ENCODE data around the gene OXTR.
A peak's percentile ranks its signal among the peaks of the same experiment; 100 is the strongest.

Gene OXTR

GRCh38 chr3:8733332-8734094, 35.9 kb downstream of the OXTR start, which contains the start of gene CAV3:
Gene CAV3, plus strand, starts transcription at chr3:8733802. Its CDS starts 75 bp downstream, at chr3:8733877.
- no peak for TF ChIP-seq CTCF (conservative IDR thresholded peaks at IDR 0.05; ENCODE audit: control insufficient read depth, insufficient read depth, low read depth, low read length)
- no peak for DNase-seq (ENCODE audit: low read depth)
- H3K4me3 ChIP-seq (ENCODE audit: control insufficient read depth, low read depth, low read length) = no peak within 1 kb of the TSS

GRCh38 chr3:8732413-8732812, 37.0 kb downstream of the OXTR start:
- TF ChIP-seq CTCF (conservative IDR thresholded peaks at IDR 0.05; ENCODE audit: control insufficient read depth, insufficient read depth, low read depth, low read length) = no peak
- no peak for DNase-seq (ENCODE audit: low read depth)
- H3K4me3 ChIP-seq (ENCODE audit: control insufficient read depth, low read depth, low read length) = no peak overlapping the region

GRCh38 chr3:8730656-8731055, 38.8 kb downstream of the OXTR start:
- H3K4me3 ChIP-seq (ENCODE audit: control insufficient read depth, low read depth, low read length) = no peak overlapping the region
- peak; percentile 46 for DNase-seq (ENCODE audit: low read depth)
- no peak for TF ChIP-seq CTCF (conservative IDR thresholded peaks at IDR 0.05; ENCODE audit: control insufficient read depth, insufficient read depth, low read depth, low read length)

- TF ChIP-seq CTCF (conservative IDR thresholded peaks at IDR 0.05; ENCODE audit: control insufficient read depth, insufficient read depth, low read depth, low read length) = no peak
- no peak overlapping the region for H3K4me3 ChIP-seq (ENCODE audit: control insufficient read depth, low read depth, low read length)
- DNase-seq (ENCODE audit: low read depth) = no peak
Observed at GRCh38 chr3:8729479-8729878, 39.9 kb downstream of the OXTR start.

GRCh38 chr3:8727605-8728512, 41.6 kb downstream of the OXTR start:
- TF ChIP-seq CTCF (conservative IDR thresholded peaks at IDR 0.05; ENCODE audit: control insufficient read depth, insufficient read depth, low read depth, low read length) = no peak
- H3K4me3 ChIP-seq (ENCODE audit: control insufficient read depth, low read depth, low read length) = no peak overlapping the region
- no peak for DNase-seq (ENCODE audit: low read depth)

GRCh38 chr3:8724108-8724752, 45.2 kb downstream of the OXTR start:
- no peak for TF ChIP-seq CTCF (conservative IDR thresholded peaks at IDR 0.05; ENCODE audit: control insufficient read depth, insufficient read depth, low read depth, low read length)
- no peak for DNase-seq (ENCODE audit: low read depth)
- H3K4me3 ChIP-seq (ENCODE audit: control insufficient read depth, low read depth, low read length) = no peak overlapping the region

Data from fibroblast of mammary gland (primary cell).